Suprapubic skin (tissue), 4 donors: ENCODE measurements around the gene RASL11A. TPM values are rescaled to one million over a fixed set of nuclear protein-coding genes. Genes with fewer than 3 reads are reported as not detected.

Experiments used
- DNase-seq, 2 donors: peaks; one replicate each; pipeline ENCODE4 v3.0.0-alpha.2; 2019; ENCODE audit warnings: low spot score in 2 of 2
- H3K27ac ChIP-seq: fragments of 200-600 bp; sonication (generic); one replicate; pipeline ENCODE4 v1.5.1; 2019
- H3K27me3 ChIP-seq: fragments of 200-600 bp; sonication (generic); one replicate; pipeline ENCODE4 v1.5.1; 2019
- H3K36me3 ChIP-seq: fragments of 200-600 bp; sonication (generic); one replicate; pipeline ENCODE4 v1.5.1; 2019
- H3K4me1 ChIP-seq: fragments of 200-600 bp; sonication (generic); one replicate; pipeline ENCODE4 v1.5.1; 2019
- H3K4me3 ChIP-seq: fragments of 200-600 bp; sonication (generic); one replicate; pipeline ENCODE4 v1.5.1; 2019; ENCODE audit warnings: mild to moderate bottlenecking
- H3K9me3 ChIP-seq: fragments of 200-600 bp; sonication (generic); one replicate; pipeline ENCODE4 v1.5.1; 2019
- EP300 ChIP-seq: sonication (generic); formaldehyde crosslinking; IDR thresholded peaks from one replicate; pipeline ENCODE4 v1.6.1; 2017; ENCODE audit warnings: antibody characterized with exemption
- POLR2A ChIP-seq, 2 donors: fragments of 450-650 bp; IDR thresholded peaks; one replicate each; pipeline ENCODE4 v1.6.1; 2017; ENCODE audit warnings: antibody characterized with exemption in 2 of 2, mild to moderate bottlenecking in 2 of 2, moderate library complexity in 2 of 2
- POLR2AphosphoS5 ChIP-seq, 3 donors: sonication (generic); formaldehyde crosslinking; IDR thresholded peaks; one replicate each; pipeline ENCODE4 v1.6.1; 2017; ENCODE audit warnings: antibody characterized with exemption in 3 of 3
- WGBS: methylation state at CpG from one replicate; pipeline ENCODE4 v1.1.5; 2018; 5-methylcytosine and 5-hydroxymethylcytosine counted together
- total RNA-seq, 4 donors: library from RNA; depleted of rRNA; stranded (reverse); fragments of >200 nt; gene quantifications; one replicate each; pipeline ENCODE4 v1.1.0, GENCODE V29; 2016
- TF ChIP-seq, protein P1 (sequence below), 2 donors: fragments of 200-600 bp in 1 of 2; fragments of 450-650 bp in 1 of 2; sonication (generic) in 1 of 2; IDR thresholded peaks; one replicate each; pipeline ENCODE4 v1.5.1; 2016 to 2019; ENCODE audit warnings: antibody characterized with exemption in 2 of 2, mild to moderate bottlenecking in 1 of 2, moderate library complexity in 1 of 2

The RASL11A gene
- total RNA-seq, 4 donors from 2014 or later = 7.9 to 17.5 (median 13.8) TPM

DNA sequence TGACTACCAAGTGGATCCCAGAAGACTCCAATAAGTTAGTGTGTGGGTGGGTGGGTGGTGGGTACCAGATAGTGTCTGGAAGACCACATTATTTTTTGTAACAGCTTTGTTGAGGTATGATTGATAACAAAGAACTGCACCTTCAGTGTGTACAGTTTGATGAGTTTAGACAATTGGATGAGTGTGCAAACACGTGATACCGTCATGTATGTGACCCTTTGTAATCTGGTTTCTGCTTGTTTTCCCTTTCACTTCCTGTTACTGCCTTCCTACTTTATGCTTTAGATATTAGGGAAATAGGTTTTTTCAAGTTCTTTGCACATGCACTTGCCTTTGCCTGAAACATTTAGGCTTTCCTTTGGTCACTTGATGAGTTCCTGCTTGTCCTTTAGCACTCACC is 10.8 kb upstream of the RASL11A start:
- H3K9me3 ChIP-seq = no peaks in the 10 kb centered on the region
- no peaks in the 10 kb centered on the region for H3K27me3 ChIP-seq
- no peak for DNase-seq
- peaks cover 11% of the 10 kb centered on the region for H3K4me1 ChIP-seq
- H3K36me3 ChIP-seq = peaks cover 38% of the 10 kb centered on the region
- H3K27ac ChIP-seq = no peak overlapping the region
- H3K4me3 ChIP-seq = no peak overlapping the region
- 71% methylated on average over 2 of the region's 2 CpGs for WGBS
- TF ChIP-seq EP300 = no peak
- TF ChIP-seq, protein P1, sequence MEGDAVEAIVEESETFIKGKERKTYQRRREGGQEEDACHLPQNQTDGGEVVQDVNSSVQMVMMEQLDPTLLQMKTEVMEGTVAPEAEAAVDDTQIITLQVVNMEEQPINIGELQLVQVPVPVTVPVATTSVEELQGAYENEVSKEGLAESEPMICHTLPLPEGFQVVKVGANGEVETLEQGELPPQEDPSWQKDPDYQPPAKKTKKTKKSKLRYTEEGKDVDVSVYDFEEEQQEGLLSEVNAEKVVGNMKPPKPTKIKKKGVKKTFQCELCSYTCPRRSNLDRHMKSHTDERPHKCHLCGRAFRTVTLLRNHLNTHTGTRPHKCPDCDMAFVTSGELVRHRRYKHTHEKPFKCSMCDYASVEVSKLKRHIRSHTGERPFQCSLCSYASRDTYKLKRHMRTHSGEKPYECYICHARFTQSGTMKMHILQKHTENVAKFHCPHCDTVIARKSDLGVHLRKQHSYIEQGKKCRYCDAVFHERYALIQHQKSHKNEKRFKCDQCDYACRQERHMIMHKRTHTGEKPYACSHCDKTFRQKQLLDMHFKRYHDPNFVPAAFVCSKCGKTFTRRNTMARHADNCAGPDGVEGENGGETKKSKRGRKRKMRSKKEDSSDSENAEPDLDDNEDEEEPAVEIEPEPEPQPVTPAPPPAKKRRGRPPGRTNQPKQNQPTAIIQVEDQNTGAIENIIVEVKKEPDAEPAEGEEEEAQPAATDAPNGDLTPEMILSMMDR (IDR thresholded peaks at IDR 0.05) = no peak
- TF ChIP-seq POLR2AphosphoS5 (IDR thresholded peaks at IDR 0.05) = no peak
- TF ChIP-seq POLR2A (IDR thresholded peaks at IDR 0.05) = no peak

DNA sequence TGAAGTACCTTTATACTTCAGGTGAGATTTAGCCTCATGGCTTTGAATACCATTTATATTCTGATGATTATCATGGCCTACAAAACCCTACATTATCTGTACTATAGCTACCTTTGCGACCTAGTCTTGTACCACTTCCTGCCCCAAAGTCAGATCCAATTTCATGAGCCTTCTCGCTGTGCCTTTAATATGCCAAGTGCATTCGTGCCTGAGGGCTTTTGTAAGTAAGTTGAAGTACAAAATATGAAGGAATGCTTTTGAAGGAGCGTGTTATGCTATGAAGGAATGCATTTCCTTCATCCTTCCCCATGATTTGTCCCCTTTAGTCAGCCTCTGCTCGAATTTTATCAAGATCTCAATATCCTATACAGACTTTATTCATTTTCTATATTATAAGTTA is 9.2 kb upstream of the RASL11A start:
- H3K4me1 ChIP-seq = peaks cover 9% of the 10 kb centered on the region
- 37% methylated on average over 5 of the region's 5 CpGs for WGBS
- no peak for DNase-seq
- no peaks in the 10 kb centered on the region for H3K27me3 ChIP-seq
- H3K4me3 ChIP-seq = no peak overlapping the region
- H3K9me3 ChIP-seq = no peaks in the 10 kb centered on the region
- TF ChIP-seq POLR2A (IDR thresholded peaks at IDR 0.05) = no peak
- no peak for TF ChIP-seq POLR2AphosphoS5 (IDR thresholded peaks at IDR 0.05)
- TF ChIP-seq EP300 = no peak
- TF ChIP-seq, protein P1 (IDR thresholded peaks at IDR 0.05) = no peak
- peaks cover 27% of the 10 kb centered on the region for H3K36me3 ChIP-seq
- H3K27ac ChIP-seq = no peak overlapping the region

- H3K4me3 ChIP-seq = no peak overlapping the region
- no peaks in the 10 kb centered on the region for H3K9me3 ChIP-seq
- H3K27ac ChIP-seq = no peak overlapping the region
- TF ChIP-seq POLR2A (IDR thresholded peaks at IDR 0.05) (no peak), POLR2AphosphoS5 (IDR thresholded peaks at IDR 0.05) (no peak), EP300 (no peak)
- TF ChIP-seq, protein P1 (IDR thresholded peaks at IDR 0.05) = no peak
- 63% methylated on average over 2 of the region's 2 CpGs for WGBS
- peaks cover 6% of the 10 kb centered on the region for H3K36me3 ChIP-seq
- DNase-seq = no peak
- H3K27me3 ChIP-seq = no peaks in the 10 kb centered on the region
- peaks cover 24% of the 10 kb centered on the region for H3K4me1 ChIP-seq
Observed at GRCh38 chr13:27263438-27263837, 7.2 kb upstream of the RASL11A start.

DNA sequence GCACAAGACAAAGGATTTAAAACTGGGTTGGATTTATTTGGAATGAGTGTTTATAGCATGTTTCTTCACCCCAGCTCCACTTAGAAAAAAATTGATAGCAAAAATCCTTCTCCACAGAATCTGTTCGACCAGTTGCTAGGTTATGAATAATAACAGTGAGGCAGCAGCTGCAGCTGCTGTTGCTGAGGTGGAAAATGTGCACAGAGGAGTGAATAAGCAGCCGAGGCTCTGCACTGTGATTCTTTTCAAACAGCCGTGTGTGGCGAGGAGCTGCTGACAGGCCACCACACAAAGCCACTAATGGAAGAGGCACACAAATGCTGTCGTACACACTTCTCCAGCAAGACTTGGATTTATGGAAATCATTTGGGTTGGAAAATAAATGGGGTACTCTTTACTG is 6.4 kb upstream of the RASL11A start:
- Histone ChIP-seq H3K27me3 (no peaks in the 10 kb centered on the region), H3K36me3 (no peaks in the 10 kb centered on the region), H3K27ac (no peak overlapping the region), H3K4me3 (no peak overlapping the region), H3K9me3 (no peaks in the 10 kb centered on the region), H3K4me1 (peaks cover 24% of the 10 kb centered on the region)
- TF ChIP-seq EP300 (no peak), POLR2A (IDR thresholded peaks at IDR 0.05) (no peak), POLR2AphosphoS5 (IDR thresholded peaks at IDR 0.05) (no peak)
- WGBS = 36% methylated on average over 5 of the region's 5 CpGs
- no peak for DNase-seq

DNA sequence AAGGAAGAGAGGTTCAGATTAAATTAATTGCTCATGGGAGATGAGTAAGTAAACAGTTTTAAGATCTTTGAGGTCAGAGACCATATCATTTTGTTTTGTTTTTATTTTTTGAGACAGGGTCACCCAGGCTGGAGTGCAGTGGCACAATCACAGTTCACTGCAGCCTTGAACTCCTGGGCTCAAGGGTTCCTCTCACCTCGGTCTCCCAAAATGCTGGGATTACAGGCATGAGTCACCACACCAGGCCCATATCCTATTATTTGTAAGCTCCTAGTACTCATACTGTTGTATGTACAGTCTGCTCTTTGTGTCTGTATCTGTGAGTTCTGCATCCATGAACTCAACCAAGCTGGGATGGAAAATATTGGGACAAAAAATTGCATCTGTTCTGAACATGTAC is 6.0 kb upstream of the RASL11A start:
- Histone ChIP-seq H3K27ac (no peak overlapping the region), H3K4me1 (peaks cover 26% of the 10 kb centered on the region), H3K27me3 (no peaks in the 10 kb centered on the region), H3K9me3 (no peaks in the 10 kb centered on the region), H3K36me3 (no peaks in the 10 kb centered on the region), H3K4me3 (no peak overlapping the region)
- 43% methylated on average over 1 of the region's 1 CpG for WGBS
- TF ChIP-seq POLR2AphosphoS5 (IDR thresholded peaks at IDR 0.05) (no peak), POLR2A (IDR thresholded peaks at IDR 0.05) (no peak), EP300 (no peak)
- TF ChIP-seq, protein P1 (IDR thresholded peaks at IDR 0.05) = no peak
- no peak for DNase-seq

GRCh38 chr13:27266917-27267316 is 3.7 kb upstream of the RASL11A start:
- H3K9me3 ChIP-seq = no peaks in the 10 kb centered on the region
- TF ChIP-seq POLR2AphosphoS5 (IDR thresholded peaks at IDR 0.05) (no peak), POLR2A (IDR thresholded peaks at IDR 0.05) (no peak), EP300 (no peak)
- TF ChIP-seq, protein P1 (IDR thresholded peaks at IDR 0.05) = no peak
- 42% methylated on average over 2 of the region's 2 CpGs for WGBS
- H3K4me3 ChIP-seq = no peak overlapping the region
- no peak for DNase-seq
- no peaks in the 10 kb centered on the region for H3K36me3 ChIP-seq
- no peak overlapping the region for H3K27ac ChIP-seq
- H3K27me3 ChIP-seq = no peaks in the 10 kb centered on the region
- peaks cover 35% of the 10 kb centered on the region for H3K4me1 ChIP-seq
